ENCODE data around the gene RXRG. TPM values are rescaled to one million over a fixed set of nuclear protein-coding genes. Genes with fewer than 3 reads are reported as not detected.
A peak's percentile ranks its signal among the peaks of the same experiment; 100 is the strongest.

RXRG gene
- polyA plus RNA-seq, 1 donor = 51.3 TPM

DNA sequence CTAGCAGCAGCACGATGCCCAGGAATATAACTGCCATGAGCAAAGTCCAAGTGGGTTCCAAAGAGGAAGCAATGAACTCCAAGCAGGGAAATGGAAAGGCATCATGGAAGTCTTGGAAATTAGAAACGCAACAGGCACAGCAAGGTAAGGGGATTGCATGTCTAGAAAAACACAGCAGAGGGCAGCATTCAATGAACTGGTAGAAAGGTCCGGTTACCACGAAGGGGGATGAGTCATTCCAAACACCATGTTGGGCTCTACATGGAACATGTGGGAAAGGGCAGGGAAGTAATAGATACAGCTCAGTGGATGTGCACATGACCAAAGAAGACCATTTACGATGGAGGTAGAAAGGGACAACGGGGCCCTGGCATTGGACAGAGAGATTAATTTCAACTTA, 36.4 kb downstream of the RXRG start:
- no peak for DNase-seq

GRCh38 chr1:165407398-165407797, 37.5 kb downstream of the RXRG start:
- no peak for DNase-seq

DNA sequence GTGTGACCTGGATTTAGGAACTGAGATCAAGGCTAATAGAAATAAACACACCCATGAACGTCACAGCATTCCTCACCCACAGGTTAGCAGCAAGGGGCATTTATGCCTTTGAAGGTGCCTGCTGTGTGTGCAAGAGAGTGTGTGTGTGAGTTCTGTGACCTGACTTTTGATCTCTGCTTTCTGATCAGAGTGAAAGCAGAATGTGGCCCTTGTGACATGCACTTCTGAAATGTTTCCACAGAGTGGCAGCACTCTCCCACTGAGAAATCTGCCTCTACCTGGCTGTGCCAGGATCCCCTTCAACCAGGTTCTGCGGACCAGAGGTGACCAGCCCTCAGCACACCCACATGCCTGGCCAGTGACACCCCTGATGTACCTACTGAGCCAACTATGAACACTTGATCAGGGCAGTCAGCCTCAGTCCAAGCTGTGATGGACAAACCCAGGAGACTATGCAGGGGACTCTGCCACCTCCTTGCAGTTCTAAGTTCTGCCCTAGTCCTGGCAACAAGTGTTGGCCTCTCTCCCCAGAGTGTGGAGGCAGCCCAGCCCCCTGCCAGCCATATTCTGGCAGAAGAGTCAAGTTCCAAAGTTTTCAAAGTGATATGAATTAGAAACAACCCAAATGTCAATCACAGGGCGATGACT, 41.0 kb downstream of the RXRG start:
- DNase-seq = no peak

GRCh38 chr1:165402517-165403111, 42.3 kb downstream of the RXRG start:
- DNase-seq = no peak

DNA sequence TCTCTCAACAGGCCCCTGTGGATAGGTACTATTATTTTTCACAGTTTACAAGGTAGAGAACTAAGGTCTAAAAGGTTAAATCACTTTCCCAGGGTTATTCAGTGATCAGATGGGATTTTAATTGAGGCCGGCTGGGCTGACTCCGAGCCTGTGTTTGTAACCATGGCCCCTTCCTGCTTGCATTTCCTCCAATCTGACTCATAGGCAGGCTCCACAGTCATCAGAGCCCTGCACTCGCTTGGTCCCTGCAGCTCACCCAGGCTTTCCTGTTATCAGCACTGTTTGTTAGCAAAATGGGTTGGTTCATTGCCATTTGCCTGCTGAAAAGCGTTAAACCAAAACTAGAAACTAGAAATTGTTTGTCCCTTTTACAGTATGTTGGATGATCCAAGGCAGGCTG, 47.0 kb downstream of the RXRG start:
- DNase-seq = no peak

GRCh38 chr1:165395901-165396300, 49.0 kb downstream of the RXRG start:
- DNase-seq = no peak

DNA sequence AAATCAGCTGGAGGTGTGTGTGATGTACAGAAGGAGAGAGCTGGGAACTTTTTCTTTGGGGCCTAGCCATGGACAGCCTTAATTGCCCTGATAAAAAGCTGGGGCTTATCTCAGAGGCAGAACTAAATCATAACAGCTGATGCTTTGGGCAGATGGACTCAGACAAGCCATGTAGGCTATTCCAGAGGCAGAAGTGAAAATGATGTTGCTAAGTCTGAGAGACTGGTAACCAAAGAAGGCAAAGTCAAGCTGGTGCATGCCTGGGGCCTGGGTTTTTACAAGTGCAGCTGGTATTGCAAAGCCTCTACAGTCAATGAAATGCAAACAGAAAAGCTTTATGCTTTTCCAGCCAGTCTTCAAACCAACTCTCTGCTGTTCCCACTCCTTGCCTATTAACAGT, 49.4 kb downstream of the RXRG start:
- DNase-seq = no peak

DNA sequence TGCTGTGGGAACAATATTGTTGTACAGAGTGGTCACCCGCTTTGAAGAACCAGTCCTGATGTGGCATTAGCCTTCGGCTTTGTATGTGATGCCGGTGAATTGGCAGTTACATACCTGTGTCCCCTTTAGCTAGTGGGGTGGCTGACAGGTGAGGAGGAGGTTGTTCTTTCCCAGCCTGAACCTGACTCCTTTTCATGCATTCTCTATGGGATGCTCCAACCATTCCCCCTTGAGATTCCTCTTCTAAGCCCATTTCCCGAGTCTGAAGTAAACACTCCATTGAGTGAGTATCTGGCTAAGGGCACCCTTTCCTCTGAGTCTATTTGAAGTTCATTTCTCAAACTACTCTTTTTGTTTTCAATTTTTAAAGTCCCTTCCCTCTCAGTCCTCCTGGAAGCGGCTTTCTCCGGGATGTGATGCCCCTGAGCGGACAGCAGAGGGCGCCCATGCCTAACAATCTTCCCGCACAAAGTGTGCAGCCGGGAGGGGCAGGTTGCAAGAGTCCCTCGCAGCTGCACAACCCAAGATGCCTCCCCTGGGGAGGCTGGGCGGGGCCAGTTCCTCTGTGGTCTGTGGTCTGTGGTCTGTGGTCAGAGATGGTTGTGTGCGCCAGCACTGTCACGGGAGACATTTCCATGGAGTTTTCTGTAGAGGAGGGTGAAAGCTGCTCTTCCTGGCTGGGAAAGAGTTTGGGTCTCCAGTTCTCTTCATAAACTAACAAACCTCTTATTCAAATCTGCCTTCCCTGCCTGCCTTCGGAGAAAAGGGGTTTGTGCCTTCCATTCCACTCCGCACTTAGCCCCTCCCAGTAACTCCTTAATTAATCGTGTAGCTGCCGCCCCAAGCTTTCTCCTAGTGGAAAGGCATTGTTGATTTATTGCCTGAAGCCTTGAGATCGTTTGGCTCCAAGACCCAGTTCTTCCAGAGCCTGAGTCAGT, 52.0 kb downstream of the RXRG start:
- DNase-seq = peak; percentile 90

DNA sequence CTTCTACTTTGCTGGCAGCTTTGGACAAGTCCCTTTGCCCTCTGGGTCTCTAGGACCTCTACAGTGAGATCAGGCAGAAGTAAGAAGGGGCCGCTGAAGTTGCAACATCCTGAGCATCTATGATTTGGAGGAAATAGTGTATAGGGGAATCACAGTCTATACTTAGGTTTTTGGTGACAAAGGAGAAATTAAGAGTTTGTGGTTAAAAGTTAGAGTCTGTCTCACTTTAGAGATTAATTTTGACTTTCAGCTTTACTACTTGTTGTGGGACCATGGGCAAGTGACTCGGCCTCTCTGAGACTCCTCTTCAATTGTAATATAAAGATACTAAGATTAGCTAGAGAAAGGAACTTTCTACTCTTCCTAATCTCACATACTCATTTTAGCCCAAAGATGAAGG, 55.3 kb downstream of the RXRG start:
- DNase-seq = no peak

DNA sequence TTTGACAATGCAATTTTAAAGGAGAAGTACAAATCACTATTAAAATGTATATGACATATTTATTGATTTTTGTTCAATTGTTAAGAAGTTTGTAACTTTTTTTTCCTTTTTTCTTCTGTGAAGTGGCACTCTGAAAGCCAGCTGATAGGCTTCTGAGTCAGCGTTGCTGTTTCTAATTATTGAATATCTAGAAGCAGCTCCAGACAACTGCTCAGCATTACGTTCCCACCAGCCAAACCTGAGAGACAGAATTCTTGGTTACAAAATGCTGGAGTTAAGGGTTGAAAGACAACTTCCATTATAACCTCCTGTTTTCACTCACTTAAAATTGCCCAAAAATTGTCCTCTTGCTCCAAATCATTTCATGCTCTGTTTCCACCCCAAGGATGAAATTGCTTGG, 57.0 kb downstream of the RXRG start:
- DNase-seq = no peak

- no peak for DNase-seq
Measured at GRCh38 chr1:165387505-165387904, 57.4 kb downstream of the RXRG start.

DNA sequence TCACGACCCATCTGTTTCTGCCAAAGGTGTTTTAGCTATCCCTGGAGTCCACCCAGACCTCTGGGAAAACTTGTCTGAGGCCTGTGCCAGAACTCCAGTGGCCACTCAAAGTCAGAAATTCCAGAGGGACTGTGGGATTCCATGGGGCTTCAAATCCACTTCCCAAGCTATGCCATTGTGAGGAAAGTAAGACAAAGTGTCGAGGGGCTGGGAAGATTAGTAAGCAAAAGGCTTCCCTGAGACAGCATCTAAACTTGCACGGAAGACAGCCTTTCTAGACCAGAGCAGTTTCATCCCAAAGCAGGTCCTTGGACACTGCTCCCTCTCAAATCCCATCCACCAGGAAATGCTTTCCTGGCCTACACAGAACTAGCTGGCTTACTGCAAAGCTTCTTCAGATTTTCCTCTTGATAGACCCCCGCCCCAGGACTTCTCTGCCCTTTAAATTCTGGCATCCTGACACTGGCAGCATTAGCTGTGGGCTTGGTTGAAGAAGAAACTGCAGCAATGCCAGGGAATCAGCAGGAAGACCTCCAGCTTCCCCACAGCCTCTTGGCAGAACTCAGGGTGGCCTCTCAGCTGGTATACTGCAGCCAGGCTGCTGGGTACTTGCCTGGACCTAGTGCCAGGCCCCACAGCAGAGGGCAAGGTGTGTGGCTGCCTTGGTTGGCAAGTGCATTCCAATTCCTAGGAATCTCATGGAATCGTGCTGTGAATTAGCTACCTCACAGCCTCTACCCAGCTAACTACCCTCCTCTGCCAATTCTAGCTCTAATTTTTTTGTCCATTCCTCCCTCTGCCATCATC, 61.1 kb downstream of the RXRG start:
- no peak for DNase-seq

GRCh38 chr1:165383067-165383466, 61.9 kb downstream of the RXRG start:
- DNase-seq = peak; percentile 77

DNA sequence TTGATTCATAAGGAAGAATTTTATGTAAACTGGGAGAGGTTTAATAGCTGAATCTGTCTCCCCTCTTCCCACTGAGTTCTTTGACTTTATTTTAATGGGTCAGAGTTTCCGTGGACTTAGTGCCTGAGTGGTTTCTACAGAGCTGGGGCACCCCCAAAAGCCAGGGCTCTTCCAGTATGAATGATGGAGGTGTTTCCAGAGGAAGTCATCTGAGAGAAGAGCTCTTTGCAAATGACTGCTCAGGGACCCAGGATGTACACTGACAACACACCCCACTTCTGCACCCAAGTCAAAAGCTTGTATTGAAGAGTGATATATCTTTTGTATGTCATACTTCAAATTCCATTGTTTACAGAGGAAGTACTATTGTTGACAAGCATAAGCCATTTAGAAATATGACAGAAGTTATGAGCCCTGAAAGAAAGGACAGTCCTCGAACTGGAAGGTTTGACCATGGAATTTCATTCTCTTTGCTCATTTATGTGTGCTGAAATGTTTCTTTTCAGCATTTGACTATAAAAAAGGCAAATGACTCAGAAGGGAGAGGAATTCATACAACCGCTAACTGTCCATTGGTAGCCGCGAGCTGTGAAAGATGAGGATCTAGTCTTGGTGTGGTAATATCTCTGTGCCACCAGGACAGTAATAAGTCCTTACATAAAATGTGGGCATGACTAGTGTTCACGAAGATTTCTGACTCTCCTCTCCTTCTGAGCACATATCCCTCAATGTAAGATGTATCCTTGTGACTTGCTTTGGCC, 63.0 kb downstream of the RXRG start:
- DNase-seq = no peak

- no peak for DNase-seq
Measured at GRCh38 chr1:165376811-165377311, 68.1 kb downstream of the RXRG start.

DNA sequence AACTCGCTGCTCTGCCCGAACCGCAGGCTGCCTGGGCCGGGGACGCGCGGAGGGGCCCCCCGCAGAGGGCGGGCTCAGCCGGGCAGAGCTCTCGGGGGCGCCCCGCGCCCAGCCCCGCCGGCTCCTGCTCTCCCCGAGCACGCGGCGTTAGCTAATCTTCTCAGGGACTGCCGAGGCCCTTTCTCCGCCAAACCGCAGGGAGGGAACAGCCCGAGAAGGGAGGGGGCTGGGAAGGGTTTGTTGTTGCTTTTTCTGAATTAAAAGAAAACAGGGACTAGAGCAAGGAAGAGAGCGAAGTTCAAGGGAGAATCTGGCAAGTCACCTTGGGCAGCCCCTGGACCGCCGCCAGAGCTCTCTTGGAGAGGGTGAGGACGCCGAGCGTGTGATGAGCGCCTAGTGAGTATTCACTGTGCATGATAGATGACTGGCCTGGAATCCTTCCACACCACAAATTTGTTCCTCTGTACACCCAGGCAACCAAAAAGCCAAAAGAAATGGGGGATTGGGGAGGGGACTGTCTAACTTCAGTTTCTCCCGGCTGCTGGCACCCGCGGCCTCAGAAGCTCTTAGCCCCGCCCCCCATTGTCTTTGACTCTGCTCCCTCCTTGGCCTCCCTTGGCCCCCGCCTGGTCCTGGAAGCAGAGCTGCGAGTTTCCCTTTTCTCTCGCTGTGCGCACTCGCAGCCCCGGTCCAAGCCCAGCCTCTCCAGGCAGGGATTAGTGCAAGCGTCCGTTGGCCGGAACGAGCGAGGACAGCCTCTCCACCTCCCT, 68.7 kb downstream of the RXRG start:
- peak; percentile 96 for DNase-seq

- no peak for DNase-seq
Measured at GRCh38 chr1:165375623-165376022, 69.3 kb downstream of the RXRG start.

- no peak for DNase-seq
Measured at GRCh38 chr1:165371588-165372225, 73.2 kb downstream of the RXRG start.

- DNase-seq = no peak
Measured at GRCh38 chr1:165369255-165369848, 75.6 kb downstream of the RXRG start.

Measured in hindlimb muscle (tissue), 1 donor.